Astrocyte (in vitro differentiated cells and primary cell): ENCODE results near the gene KRT4.

Experiments
- EZH2 ChIP-seq: IDR thresholded peaks from 2 replicates; pipeline ENCODE4 v1.6.1; 2012; ENCODE audit warnings: mild to moderate bottlenecking, low read length, inconsistent platforms; ENCODE audit not compliant: insufficient read depth
- TF ChIP-seq, protein P1 (sequence below): IDR thresholded peaks from 2 replicates; pipeline ENCODE4 v1.5.1; 2011; ENCODE audit warnings: low read depth, mild to moderate bottlenecking, inconsistent platforms, low read length, moderate library complexity; ENCODE audit not compliant: insufficient read depth

DNA sequence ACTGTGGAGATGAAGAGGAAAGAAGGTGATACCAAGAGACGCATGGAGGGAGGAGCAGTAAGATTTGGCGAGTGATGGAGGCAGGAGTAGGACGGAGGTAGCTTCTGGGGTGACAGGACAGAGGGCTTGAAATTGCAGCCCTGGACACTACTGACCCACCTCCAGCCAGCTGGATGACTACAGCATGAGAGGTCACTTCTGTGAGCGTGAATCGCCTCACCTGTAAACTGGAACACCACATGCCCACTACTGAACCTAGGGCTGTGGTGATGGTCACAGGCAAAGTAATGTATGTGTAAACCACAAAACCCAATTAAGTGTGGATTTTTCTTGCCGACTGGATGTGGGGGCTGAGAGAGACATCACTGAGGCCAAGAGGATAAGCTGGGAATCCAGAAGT is 6.6 kb upstream of the KRT4 start:
- TF ChIP-seq, protein P1, sequence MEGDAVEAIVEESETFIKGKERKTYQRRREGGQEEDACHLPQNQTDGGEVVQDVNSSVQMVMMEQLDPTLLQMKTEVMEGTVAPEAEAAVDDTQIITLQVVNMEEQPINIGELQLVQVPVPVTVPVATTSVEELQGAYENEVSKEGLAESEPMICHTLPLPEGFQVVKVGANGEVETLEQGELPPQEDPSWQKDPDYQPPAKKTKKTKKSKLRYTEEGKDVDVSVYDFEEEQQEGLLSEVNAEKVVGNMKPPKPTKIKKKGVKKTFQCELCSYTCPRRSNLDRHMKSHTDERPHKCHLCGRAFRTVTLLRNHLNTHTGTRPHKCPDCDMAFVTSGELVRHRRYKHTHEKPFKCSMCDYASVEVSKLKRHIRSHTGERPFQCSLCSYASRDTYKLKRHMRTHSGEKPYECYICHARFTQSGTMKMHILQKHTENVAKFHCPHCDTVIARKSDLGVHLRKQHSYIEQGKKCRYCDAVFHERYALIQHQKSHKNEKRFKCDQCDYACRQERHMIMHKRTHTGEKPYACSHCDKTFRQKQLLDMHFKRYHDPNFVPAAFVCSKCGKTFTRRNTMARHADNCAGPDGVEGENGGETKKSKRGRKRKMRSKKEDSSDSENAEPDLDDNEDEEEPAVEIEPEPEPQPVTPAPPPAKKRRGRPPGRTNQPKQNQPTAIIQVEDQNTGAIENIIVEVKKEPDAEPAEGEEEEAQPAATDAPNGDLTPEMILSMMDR = no peak
- no peak for TF ChIP-seq EZH2
